ENCODE results near the gene UQCRC1.

Gene UQCRC1

GRCh38 chr3:48639944-48640606 lies 30.6 kb upstream of the UQCRC1 start:
- TF ChIP-seq GATA2 (IDR thresholded peaks at IDR 0.05; ENCODE audit: low read depth, low read length) (no peak), GATA3 (IDR thresholded peaks at IDR 0.05; ENCODE audit: low read depth, low read length) (no peak)

DNA sequence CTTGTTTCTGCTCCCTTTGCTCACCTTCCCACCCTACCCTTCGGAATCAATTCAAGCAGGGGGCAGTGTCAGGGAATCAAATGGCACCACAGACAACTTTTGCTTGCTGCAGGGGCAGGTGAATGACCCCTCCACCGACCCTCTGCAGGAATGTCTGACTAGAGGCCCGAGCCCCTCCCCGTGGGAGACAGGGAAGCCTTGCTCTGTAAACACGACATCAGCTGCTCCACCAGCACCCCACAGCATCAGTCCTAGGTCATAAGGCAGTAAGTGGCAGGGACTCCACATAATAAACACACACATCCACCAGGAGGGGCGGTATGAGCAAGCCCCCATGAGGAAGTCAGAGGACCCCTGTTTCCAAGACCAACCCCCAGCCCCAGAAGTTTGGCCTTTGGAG lies 27.9 kb upstream of the UQCRC1 start:
- TF ChIP-seq GATA3 (IDR thresholded peaks at IDR 0.05; ENCODE audit: low read depth, low read length) (no peak), GATA2 (IDR thresholded peaks at IDR 0.05; ENCODE audit: low read depth, low read length) (no peak)

DNA sequence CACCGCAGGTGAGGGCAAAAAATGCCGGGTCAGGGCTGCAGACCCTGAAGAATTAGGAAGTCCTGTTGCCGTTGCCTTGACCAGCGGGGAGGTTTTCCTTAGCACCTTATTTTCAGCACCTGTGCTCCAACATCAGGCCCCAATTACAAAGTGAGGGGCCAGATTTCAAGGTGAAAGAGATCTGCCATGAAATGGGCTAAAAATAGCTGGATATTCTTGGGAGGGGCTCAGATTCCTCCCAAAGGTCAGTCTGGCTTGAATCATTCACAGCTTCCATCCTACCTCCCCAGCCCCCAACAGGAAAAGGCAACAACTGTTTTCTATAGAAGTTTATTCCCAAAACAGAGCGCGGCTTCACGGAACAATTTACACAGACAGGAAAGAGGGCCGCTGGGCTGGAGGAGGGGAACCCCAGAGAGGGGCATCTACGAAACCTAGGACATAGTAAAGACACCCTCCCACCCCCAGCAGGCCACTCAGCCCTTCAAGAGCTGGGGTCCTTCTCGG lies 26.8 kb upstream of the UQCRC1 start:
- TF ChIP-seq GATA3 (IDR thresholded peaks at IDR 0.05; ENCODE audit: low read depth, low read length) (no peak), GATA2 (IDR thresholded peaks at IDR 0.05; ENCODE audit: low read depth, low read length) (no peak)

DNA sequence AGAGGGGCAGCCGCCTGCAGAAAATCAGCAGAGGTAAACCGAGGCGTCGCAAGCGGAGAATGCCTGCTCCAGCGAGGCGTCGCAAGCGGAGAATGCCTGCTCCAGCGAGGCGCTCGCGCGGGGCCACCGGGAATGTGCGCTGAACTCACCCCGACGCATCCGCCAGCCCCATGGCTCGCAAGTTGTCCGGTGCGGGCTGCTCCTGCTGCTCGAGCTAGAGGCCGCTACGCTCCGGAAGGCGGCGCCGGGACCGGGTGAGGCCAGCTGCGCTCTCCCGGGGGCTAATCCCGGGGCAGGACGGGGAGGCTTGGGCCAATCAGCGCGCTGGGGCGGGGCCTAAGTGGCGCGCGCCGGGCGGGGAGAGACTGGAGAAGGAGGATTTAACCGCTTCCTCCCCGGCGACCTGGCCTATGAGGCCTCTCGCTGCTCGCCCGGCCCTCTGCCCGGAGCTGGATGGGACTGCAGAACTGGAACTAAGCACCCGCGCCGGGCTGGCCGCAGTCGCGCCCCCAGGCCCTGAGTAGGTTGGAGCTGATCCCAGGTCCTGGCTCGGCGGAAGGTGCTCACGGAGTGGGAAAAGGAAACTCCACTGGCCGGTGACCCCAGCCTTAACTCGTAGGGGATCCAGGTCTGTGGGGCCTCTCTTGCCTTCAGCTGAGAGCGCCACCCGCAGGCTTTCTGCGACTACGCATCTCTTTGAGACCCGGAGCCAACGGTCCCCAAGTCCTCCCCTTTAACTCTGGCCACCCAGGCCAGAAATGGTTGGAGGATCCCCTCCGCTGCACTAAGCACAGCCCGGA lies 26.0 kb upstream of the UQCRC1 start, which contains the start of gene SLC26A6:
TSS of gene SLC26A6 (minus strand) at position 240 of the 800 bp plus-strand sequence. CDS start at position 172, 68 bp downstream.
- TF ChIP-seq GATA3 (IDR thresholded peaks at IDR 0.05; ENCODE audit: low read depth, low read length): no peak
- TF ChIP-seq GATA2 (IDR thresholded peaks at IDR 0.05; ENCODE audit: low read depth, low read length): no peak

DNA sequence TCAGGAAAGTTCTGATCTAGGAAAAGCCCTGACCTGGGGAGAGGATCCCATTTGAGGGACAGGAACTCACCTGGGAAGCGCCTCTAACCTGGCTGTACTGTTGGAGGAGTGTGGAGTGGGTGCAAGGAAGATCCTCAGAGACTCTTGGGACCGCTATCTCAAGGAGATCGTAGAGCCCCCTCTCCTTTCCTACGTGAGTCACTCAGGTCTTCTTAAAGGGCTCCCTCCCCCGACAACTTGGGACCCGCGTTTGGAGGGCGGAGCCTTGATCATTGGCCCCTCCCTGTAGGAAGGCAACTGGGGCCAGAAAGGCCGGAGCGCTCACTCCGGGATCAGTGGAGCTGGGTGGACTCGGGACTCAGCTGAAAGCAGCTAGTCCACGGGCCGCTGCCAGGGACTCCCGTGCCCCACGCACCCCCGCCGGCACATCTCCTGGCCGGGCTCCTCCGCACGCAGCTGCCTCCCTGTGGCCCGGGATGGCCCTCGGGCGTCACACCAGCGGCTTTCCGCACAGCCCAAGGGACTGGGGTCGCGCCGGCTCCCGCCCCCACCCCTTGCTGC lies 25.3 kb upstream of the UQCRC1 start:
- no peak for TF ChIP-seq GATA2 (IDR thresholded peaks at IDR 0.05; ENCODE audit: low read depth, low read length)

DNA sequence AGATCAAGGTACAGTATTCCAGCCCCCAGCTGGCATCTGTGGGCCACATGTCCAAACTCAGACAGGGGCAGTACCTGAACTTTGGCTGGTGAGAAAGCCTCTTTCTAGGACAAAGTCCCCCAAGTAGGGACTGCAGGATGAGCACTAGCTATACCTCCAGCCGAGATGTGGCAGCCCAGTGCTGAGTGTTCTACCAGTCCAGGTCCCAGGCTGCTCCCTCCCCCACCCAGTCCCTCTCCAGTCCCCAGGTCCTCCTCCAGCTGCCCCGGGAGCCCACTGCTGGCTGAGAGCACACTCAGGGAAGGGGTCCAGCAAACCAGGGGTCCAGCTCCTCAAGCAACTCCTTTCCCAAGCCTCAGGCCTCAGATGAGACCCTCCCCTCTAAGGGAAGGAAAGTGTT lies 24.3 kb upstream of the UQCRC1 start:
- TF ChIP-seq GATA3 (IDR thresholded peaks at IDR 0.05; ENCODE audit: low read depth, low read length): no peak
- TF ChIP-seq GATA2 (IDR thresholded peaks at IDR 0.05; ENCODE audit: low read depth, low read length): no peak

GRCh38 chr3:48633256-48633655 lies 23.8 kb upstream of the UQCRC1 start:
- TF ChIP-seq GATA3 (IDR thresholded peaks at IDR 0.05; ENCODE audit: low read depth, low read length): no peak
- TF ChIP-seq GATA2 (IDR thresholded peaks at IDR 0.05; ENCODE audit: low read depth, low read length): no peak

DNA sequence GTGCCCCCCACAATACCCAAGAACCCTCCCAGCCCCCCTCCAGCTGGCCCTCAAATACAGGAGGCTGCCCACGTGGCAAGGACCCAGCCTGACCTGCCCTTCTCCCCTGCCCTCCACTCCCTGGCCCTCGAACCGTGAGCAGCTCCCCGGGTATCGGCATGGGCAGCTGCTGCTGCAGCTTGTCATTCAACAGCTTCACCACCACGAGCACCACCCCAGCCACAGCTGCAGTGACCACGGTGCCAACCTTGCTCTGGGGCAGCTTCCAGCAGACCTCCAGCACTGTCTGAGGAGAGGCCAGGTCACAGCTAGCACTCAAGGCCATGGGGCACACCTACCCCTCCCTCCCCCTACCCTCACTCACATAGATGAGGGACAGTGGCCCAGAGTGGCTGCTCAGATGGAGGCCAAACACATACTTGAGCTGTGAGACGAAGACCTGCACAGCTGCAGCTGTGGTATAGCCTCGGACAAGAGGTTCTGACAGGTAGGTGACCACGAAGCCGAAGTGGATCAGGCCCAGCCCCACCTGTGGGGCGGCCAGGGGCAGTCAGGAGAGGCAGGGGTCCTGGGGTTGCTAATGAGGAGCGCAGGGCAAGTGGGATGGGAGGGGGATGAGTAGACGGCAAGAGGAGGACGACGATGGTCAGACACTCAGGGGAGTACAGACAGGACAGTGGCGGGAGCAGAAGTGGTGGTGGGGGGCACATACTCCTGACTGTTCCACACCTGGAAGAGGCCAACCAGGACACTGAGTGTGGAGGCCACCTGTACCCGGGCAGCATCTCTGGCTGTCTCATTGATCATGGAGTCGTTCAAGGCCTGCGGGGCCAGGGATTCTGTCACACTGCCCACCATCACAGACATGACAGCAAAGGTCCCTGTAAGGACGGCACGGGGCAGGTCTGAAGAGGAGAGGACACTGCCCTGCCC lies 22.3 kb upstream of the UQCRC1 start:
- no peak for TF ChIP-seq GATA2 (IDR thresholded peaks at IDR 0.05; ENCODE audit: low read depth, low read length)
- no peak for TF ChIP-seq GATA3 (IDR thresholded peaks at IDR 0.05; ENCODE audit: low read depth, low read length)

- TF ChIP-seq GATA2 (IDR thresholded peaks at IDR 0.05; ENCODE audit: low read depth, low read length): no peak
- TF ChIP-seq GATA3 (IDR thresholded peaks at IDR 0.05; ENCODE audit: low read depth, low read length): no peak
Measured at GRCh38 chr3:48630833-48631232, 21.4 kb upstream of the UQCRC1 start.

GRCh38 chr3:48630407-48630806 lies 21.0 kb upstream of the UQCRC1 start:
- TF ChIP-seq GATA2 (IDR thresholded peaks at IDR 0.05; ENCODE audit: low read depth, low read length) (no peak), GATA3 (IDR thresholded peaks at IDR 0.05; ENCODE audit: low read depth, low read length) (no peak)

DNA sequence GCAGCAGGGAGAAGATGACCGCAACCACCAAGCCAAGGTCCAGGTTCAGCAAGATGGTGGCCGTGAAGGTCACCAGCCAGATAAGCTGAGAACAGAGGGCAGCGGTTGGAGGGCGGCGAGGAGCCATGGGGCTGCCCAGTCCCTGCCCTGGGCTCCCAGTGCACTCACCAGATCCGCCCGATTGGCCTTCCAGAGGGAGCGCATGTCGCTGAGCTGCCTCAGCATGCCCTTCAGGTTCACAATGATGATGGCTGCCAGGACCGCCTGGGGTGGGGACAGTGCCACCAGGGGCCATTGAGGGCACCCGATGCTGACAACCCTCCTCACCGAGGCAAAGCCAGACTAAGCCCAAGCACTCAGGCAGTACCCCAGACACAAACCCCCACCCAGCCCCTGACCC lies 20.4 kb upstream of the UQCRC1 start:
- TF ChIP-seq GATA2 (IDR thresholded peaks at IDR 0.05; ENCODE audit: low read depth, low read length) (no peak), GATA3 (IDR thresholded peaks at IDR 0.05; ENCODE audit: low read depth, low read length) (no peak)

DNA sequence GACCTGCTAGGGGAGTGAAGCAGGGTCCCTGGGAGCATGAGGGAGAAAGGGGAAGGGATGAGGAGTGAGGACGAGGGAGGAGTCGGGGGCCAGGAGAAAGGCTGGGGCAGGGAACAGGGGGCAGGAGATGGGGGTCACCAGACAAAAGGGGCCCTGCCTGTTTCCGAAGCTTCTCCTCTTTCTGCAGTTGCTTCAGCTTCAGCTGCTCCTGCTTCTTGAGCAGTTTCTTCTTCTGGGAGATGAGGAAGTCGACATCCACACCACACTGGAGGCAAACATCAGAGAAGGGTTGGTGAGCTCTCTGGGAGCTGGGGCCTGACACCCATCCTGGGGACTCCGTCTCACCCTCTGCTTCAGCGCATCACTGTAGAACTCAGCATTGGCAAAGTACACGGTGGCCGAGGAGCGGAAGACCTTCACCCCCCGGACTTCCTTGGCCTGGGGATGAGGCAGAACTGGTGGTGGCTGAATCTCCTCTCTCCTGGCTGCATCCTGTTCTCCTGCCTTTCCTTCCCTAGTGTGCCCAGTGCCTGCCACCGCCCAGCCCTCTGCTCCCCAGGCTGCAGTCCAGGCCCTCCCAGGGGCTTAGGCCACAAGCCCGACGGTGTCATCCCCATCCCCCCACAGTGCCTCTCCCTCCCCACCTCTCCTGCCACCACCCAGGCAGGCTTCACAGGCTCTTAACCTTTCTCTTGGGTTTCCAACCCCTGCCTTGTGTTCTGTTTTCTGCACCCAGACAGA lies 19.0 kb upstream of the UQCRC1 start:
- no peak for TF ChIP-seq GATA2 (IDR thresholded peaks at IDR 0.05; ENCODE audit: low read depth, low read length)
- TF ChIP-seq GATA3 (IDR thresholded peaks at IDR 0.05; ENCODE audit: low read depth, low read length): no peak

- TF ChIP-seq GATA2 (IDR thresholded peaks at IDR 0.05; ENCODE audit: low read depth, low read length) (no peak), GATA3 (IDR thresholded peaks at IDR 0.05; ENCODE audit: low read depth, low read length) (no peak)
Measured at GRCh38 chr3:48625600-48625999, 16.2 kb upstream of the UQCRC1 start.
